AG09309 (cell line): ENCODE data around the gene BRIP1.
"Not testable (repeated sequence)": the region's sequence is repeated elsewhere in the genome, so short reads cannot be mapped to it uniquely, and the experiment has no call there.

Source experiments
- DNase-seq: peaks from one replicate; pipeline ENCODE4 v3.0.0-alpha.2; 2010; ENCODE audit warnings: low read depth
- H3K4me3 ChIP-seq: 2 replicates; pipeline ENCODE4 v1.5.1; 2011; ENCODE audit warnings: mild to moderate bottlenecking, low read depth, low read length, moderate library complexity; ENCODE audit not compliant: control insufficient read depth
- TF ChIP-seq, protein P1 (sequence below): IDR thresholded peaks from 2 replicates; pipeline ENCODE4 v1.5.1; 2011; ENCODE audit warnings: mild to moderate bottlenecking, low read depth, low read length, inconsistent platforms; ENCODE audit not compliant: insufficient read depth, control insufficient read depth; ENCODE audit errors: missing control alignments

The BRIP1 gene

DNA sequence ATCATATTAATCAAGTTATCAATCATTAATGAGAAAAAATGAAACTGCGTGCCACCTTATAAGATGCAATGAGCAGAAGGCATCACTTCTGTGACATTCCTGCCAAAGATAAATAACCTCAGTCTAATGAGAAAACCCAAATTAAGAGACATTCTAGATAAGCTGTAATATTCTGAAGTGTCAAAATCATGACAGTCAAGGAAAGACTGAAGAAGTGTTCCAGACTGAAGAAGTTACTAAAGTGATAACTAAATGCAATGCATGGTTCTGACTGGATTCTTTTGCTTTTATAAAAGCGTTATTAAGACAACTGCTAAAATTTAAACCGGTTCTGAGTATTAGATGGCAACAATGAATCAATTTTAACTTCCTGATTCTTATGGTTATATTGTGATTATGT is 30.9 kb downstream of the BRIP1 start:
- no peak for DNase-seq
- TF ChIP-seq, protein P1, sequence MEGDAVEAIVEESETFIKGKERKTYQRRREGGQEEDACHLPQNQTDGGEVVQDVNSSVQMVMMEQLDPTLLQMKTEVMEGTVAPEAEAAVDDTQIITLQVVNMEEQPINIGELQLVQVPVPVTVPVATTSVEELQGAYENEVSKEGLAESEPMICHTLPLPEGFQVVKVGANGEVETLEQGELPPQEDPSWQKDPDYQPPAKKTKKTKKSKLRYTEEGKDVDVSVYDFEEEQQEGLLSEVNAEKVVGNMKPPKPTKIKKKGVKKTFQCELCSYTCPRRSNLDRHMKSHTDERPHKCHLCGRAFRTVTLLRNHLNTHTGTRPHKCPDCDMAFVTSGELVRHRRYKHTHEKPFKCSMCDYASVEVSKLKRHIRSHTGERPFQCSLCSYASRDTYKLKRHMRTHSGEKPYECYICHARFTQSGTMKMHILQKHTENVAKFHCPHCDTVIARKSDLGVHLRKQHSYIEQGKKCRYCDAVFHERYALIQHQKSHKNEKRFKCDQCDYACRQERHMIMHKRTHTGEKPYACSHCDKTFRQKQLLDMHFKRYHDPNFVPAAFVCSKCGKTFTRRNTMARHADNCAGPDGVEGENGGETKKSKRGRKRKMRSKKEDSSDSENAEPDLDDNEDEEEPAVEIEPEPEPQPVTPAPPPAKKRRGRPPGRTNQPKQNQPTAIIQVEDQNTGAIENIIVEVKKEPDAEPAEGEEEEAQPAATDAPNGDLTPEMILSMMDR = no peak
- H3K4me3 ChIP-seq = no peak overlapping the region

DNA sequence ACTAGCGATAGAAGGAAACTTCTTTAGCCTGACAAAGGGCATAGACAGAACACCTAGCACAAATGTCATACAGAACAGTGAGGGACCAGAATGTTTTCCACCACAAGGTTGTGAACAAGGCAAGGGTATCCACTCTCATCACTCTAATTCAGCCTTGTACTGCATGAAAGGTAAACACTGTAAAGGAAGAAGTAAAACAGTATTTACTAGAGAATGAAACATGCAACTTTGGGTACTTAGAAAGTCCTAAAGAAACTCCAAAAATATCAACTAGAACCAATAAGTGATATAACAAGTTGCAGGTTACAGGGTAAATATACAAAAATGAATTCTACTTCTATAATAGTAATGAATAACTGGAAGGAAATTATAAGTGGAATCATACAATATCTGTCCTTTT is 32.2 kb downstream of the BRIP1 start:
- TF ChIP-seq, protein P1 = no peak
- no peak for DNase-seq
- H3K4me3 ChIP-seq = no peak overlapping the region

DNA sequence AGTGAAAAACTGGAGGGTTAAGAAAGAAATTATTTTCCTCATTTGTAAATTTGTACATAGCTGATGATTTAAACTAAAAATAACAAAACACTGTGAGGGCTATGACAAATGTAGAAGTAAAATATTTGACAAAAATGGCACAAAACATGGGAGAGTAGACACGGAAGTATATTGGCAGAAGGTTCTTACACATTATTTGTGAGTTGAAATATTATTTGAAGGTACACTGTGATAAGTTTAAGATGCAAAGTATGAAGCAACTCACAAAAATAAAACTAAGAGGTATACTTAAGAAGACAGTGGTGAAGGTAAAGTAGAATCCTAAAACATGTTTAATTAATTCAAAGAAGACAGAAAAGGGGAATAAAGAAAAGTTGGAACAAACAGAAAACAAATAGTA is 34.6 kb downstream of the BRIP1 start:
- DNase-seq = no peak
- TF ChIP-seq, protein P1 = no peak
- H3K4me3 ChIP-seq = no peak overlapping the region

DNA sequence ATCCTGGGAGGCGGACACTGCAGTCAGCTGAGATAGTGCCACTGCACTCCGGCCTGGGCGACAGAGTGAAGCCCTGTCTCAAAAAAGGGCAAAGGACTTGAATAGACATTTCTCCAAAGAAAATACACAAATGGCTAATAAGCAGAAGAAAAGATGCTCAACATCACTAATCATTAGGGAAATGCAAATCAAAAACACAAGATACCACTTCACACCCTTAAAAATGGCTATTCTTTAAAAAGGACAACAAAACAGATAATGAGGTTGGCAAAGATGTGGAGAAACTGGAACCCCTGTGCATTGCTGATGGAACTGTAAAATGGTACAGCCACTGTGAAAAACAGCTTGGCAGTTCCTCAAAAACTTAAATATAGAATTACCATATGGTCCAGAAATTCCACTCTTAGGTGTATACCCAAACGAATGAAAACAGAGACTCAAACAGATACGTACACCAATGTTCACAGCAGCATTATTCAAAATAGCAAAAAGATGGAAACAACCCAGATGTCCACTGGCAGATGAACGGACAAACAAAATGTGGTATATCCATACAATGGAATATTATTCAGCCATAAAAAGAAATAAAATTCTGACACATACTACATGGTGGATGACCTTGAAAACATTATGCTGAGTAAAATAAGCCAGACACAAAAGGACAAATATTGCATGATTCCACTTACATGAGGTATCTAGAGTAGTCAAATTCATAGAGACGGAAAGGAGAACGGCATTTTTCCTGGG is 35.5 kb downstream of the BRIP1 start:
- DNase-seq = no peak
- TF ChIP-seq, protein P1 = no peak
- H3K4me3 ChIP-seq = no peak overlapping the region

DNA sequence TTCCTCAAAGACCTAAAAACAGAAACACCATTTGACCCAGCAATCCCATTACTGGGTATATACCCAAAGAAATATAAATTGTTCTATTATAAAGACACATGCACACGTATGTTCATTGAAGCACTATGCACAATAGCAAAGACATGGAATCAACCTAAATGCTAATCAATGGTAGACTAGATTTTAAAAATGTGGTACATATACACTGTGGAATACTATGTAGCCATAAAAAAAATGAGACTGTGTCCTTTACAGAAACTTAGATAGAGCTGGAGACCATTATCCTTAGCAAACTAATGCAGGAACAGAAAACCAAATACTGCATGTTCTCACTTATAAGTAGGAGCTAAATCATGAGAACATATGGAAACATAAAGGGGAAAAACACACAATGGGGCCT is 36.5 kb downstream of the BRIP1 start:
- DNase-seq = not testable (repeated sequence)

DNA sequence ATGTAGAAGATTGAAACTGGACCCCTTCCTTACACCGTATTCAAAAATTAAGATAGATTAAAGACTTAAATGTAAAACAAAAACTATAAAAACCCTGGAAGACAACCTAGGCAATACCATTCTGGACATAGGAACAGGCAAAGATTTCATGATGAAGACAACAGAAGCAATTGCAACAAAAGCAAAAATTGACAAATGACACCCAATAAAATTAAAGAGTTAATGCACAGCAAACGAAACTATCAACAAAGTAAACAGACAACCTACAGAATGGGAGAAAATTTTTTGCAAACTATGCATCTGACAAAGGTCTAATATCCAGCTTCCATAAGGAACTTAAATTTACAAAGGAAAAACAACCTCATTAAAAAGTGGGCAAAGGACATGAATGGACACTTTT is 37.1 kb downstream of the BRIP1 start:
- H3K4me3 ChIP-seq, DNase-seq: not testable (repeated sequence)

More for the DNA sequence above, 36.5 kb downstream of the BRIP1 start:
- not testable (repeated sequence) for H3K4me3 ChIP-seq

DNA sequence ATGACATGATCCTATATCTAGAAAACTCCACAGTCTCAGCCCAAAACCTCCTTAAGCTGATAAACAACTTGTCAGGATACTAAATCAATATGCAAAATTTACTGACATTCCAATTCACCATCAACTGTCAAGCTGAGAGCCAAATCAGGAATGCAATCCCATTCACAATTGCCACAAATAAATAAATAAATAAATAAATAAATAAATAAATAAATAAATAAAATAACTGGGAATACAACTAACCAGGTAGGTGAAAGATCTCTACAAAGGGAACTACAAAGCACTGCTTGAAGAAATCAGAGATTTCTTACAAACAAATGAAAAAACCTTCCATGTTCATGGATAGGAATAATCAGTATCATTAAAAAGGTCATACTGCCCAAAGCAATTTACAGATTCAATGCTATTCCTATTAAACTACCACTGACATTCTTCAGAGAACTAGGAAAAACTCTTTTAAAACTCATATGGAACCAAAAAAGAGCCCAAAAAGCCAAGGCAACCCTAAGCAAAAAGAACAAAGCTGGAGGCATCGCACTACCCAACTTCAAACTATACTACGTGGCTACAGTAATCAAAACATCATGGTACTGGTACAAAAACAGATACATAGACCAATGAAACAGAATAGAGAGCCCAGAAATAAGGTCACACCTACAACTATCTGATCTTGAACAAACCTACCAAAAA is 37.7 kb downstream of the BRIP1 start:
- TF ChIP-seq, protein P1 = no peak
- no peak overlapping the region for H3K4me3 ChIP-seq
- no peak for DNase-seq
